NCI-H526 treated with DMSO at 0.1 percent for 48 hours (cell line): Measurements from ENCODE around the gene SERHL2.
"Not testable (repeated sequence)": the region's sequence is repeated elsewhere in the genome, so short reads cannot be mapped to it uniquely, and the experiment has no call there.

Source experiments
- DNase-seq: peaks from one replicate; lab custom pipeline; 2025; lab: John Stamatoyannopoulos, UW

Gene SERHL2

DNA sequence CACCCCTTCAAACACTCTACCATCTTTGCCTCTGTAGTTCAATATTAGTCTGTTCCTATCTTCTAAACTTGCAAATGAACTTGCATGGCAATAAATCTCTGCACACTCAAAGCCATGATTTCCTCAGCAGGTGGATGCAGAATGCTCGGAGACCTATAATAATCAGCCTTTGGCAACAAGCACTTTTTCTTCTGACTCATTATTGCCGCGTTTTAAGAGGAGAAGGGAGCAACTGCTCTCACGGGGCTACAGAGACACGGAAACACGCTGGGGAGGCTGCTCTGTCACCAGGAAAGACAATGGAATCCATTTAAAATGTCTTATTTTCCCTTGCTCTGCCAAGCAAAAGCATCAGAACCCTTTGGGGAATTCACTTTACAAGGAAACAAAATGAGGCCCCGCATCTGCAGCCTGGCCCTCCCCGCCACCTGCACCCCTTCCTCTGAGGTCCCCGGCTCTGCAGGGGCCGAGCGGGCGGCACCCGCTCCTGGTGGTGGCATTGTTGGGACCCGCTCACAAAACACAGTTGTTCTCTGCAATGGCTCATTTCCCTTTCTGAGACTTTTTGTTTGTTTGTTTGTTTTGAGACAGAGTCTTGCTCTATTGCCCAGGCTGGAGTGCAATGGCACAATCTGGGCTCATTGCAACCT is 18.5 kb upstream of the SERHL2 start:
- DNase-seq = not testable (repeated sequence)

- DNase-seq = no peak
These were observed 17.6 kb upstream of the SERHL2 start for GRCh38 chr22:42536166-42536565.

DNA sequence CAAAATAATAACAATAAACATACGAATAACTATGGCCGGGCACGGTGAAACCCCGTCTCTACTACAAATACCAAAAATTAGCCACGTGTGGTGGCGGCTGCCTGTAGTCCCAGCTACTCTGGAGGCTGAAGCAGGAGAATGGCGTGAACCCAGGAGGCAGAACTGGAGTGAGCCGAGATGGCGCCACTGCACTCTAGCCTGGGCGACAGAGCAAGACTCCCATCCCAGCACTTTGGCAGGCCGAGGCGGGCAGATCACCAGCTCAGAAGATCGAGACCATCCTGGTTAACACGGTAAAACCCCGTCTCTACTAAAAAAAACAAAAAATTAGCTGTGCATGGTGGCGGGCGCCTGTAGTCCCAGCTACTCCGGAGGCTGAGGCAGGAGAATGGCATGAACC is 17.1 kb upstream of the SERHL2 start:
- DNase-seq = not testable (repeated sequence)

- not testable (repeated sequence) for DNase-seq
These were observed 16.4 kb upstream of the SERHL2 start for GRCh38 chr22:42537199-42537831.

DNA sequence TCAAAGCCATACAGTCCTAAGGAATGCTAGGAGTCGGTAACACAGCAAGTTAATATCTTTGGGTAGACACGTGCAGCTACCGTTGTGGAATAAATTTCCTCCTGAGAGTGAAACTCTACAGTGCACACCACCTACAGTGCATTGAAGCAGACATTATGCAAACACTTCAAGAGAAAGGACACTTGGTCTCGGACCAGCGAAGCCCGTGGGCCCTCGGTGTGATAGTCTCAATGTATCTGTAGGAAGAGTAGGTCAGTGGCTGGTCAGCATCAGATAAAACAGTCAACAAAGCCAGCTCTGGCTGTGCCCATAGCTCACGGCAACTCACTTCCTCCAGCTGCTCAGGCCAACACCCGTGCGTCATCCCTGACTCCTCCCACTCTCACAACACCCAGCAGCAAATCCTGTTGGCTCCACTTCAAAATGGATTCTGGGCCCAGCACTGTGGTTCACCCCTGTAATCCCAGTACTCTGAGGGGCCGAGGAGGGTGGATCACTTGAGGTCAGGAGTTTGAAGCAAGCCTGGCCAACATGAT is 14.5 kb upstream of the SERHL2 start:
- not testable (repeated sequence) for DNase-seq

- no peak for DNase-seq
These were observed 9.1 kb upstream of the SERHL2 start for GRCh38 chr22:42544686-42545085.

DNA sequence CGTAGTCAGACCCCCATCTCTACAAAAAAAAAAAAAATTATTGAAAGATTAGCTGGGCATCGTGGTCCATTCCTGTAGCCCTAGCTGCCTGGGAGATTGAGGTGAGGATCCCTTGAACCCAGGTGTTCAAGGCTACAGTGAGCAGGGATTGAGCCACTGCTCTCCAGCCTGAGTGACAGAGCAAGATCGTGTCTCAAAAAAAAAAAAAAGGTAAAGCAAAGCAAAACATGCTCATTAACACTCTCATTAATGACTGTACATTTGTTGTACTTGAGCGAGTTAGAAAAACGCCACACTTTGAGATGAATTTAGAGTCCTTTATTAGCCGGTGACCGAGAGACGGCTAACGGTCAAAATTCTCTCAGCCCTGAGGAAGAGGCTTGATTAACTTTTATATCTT is 6.2 kb upstream of the SERHL2 start:
- no peak for DNase-seq

DNA sequence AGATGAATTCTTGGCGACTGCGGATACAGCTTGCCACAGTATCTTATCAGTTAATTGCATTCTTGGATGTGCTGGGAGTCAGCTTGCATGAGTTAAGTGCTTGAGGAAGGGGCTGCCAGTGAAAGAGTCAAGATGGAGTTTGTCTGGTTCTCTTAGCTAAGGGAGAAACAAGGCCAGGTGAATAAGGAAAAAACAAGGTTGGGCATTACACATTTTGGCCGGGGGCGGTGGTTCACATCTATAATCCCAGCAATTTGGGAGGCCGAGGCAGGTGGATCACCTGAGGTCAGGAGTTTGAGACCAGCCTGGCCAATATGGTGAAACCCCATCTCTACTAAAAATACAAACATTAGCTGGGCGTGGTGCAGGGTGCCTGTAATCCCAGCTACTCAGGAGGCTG is 5.6 kb upstream of the SERHL2 start:
- not testable (repeated sequence) for DNase-seq

DNA sequence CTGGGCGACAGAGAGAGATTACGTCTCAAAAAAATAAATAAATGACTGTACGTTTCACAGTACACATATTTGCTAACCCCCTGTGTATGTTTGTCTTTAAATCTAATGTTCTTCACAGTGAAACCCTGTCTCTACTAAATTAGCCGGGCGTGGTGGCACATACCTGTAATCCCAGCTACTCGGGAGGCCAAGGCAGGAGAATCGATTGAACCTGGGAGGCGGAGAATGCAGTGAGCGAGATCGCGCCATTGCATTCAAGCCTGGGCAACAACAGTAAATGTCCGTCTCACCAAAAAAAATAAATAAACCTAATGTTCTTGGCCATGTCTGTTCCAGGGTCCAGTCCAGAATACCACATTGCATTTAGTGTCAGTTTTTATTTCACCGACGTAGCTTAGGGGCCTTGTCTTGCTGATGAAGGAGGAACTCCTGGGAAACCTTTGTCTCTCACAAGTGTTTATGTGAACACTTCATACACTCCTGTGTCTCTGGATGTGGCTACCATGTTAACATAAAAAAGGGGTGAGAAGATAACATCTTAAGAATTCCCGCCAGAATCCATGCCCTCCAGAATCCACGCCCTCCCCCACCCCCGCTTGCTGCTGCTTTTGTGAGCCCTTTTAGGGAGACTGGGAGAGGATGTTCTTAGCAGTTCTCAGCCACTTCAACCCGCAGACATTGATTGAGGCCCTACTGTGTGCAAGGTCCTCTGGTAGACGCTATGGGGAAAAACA is 5.0 kb upstream of the SERHL2 start:
- DNase-seq = no peak

GRCh38 chr22:42549331-42550060 is 4.3 kb upstream of the SERHL2 start:
- no peak for DNase-seq

- not testable (repeated sequence) for DNase-seq
These were observed 1.5 kb upstream of the SERHL2 start for GRCh38 chr22:42552294-42552647.

DNA sequence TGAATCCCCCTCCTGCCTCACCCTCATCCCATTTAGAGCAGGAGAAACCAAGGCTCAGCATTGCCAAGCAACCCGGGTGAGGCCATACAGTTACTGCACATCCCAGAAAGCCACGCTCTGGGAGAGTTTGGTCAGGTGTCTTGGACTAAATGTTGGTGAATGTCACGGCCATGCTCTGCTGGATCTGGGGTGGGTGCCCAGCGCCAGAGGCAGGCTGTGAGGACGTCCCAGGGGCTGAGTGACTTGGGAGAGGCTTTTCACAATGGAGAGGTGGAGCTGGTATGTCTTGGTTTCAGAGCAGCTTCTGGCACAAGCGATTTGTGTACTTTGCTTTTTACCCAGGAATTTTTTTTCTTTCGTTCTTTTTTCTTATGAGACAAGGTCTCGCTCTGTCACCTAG is 6.6 kb downstream of the SERHL2 start:
- no peak for DNase-seq

GRCh38 chr22:42560781-42561180 is 7.0 kb downstream of the SERHL2 start:
- no peak for DNase-seq

DNA sequence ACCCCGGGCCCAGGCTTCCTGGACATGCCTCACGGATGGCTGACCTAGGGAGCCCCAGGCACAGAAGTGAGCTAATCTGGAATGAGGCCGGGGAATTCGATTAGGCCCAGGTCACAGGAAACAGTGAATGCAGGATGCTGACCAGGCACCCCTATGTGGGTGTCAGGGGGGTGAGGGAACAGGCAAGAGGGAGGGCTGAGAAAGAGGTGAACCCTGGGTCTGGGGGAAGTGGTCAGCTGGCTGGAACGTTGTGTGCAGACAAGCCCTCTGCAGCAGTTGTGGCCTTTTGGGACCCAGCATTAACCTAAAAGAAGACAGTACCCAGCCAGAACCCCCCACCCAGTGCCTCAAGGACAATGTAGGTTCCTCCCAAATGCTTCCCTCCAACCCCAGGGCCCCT is 8.1 kb downstream of the SERHL2 start:
- DNase-seq = no peak

DNA sequence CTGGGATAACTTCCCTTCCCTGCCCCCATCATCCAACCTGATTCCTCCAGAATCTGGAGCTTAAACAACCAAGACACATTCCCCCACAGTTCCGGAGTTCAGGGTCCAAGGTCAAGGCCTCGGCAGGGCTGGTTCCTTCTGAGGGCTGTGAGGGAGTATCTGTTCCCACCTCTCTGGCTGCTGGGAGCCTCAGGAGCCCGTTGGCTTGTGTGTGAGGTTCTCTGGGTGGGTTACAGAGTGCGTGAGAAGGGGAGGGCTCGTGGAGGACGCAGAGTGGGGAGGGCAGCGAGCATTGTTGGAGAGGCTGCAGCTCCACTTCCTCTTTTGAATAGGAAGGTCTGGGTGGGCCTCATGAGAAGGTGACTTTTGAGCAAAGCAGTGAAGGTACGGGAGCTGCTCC is 8.5 kb downstream of the SERHL2 start:
- no peak for DNase-seq

DNA sequence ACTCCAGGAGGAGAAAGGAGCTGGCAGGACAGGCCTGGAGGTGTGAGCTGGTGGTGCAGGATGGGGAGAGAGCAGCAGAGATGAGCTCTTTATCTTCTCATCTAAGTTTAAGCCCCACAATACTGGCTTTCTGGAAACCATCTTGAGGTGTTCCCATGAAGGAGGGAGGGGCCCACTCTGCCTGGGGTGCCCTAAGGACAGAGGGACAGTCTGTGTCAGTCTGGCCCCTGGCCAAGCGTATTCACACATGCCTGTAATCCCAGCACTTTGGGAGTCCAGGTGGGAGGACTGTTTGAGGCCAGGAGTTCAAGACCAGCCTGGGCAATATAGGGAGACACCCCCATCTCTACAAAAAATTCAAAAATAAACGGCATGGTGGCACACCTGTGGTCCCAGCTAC is 8.9 kb downstream of the SERHL2 start:
- DNase-seq = no peak

DNA sequence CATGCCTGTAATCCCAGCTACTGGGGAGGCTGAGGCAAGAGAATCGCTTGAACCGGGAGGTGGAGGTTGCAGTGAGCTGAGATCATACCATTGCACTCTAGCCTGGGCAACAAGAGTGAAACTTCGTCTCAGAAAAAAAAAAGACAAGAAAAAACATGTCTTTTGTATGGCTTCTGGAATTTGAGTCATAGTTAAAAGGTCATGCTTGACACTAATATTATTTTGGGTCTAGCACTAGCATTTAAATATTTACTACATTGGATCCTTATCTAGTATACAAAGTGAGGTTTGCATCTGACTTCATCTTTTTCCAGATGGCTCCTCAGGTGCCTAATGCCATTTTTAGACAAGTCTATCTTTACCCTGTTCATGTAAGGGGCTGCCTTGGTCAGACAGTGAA is 10.2 kb downstream of the SERHL2 start:
- DNase-seq = not testable (repeated sequence)

- no peak for DNase-seq
These were observed 10.9 kb downstream of the SERHL2 start for GRCh38 chr22:42564699-42565098.

- DNase-seq = no peak
These were observed 12.2 kb downstream of the SERHL2 start for GRCh38 chr22:42565956-42566355.

GRCh38 chr22:42567950-42568349 is 14.2 kb downstream of the SERHL2 start:
- DNase-seq = not testable (repeated sequence)

DNA sequence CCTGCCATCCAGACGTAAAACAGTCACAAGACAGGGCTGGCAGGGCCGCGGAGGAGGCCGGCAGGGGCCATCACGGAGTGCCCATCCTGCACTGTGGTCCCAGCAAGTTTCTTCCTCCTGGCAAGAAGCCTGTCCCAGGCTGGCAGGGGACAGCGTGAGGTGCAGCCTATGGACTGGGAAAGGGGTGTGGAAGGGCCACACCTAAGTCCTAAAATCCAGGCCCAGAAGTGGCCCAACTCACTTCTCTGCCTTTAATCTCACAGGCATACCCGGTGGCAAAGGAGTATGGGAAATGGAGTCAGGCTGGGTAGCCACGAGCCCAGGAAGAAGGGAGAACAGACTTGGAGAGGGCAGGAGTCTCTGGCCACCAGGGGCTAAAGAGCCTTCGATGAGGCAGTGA is 16.8 kb downstream of the SERHL2 start:
- DNase-seq = not testable (repeated sequence)

DNA sequence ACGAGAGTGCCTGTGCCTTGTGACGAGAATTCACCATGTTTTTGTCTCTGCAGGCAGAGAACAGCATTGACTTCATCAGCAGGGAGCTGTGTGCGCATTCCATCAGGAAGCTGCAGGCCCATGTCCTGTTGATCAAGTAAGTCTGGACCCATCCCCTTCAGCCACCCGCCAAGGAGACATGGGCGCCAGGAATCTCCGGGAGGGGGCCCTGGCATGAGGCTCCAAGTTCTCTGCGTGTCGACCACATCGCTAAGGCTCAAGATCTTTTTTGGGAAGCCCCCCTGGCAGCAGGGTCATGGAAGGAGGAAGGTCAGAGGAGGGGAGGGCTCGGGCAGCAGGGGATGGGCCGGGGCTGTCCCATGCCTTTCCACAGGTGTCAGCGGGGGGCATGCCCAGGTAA is 17.3 kb downstream of the SERHL2 start:
- not testable (repeated sequence) for DNase-seq
